GM10248 (cell line): Measurements from ENCODE around the gene PIK3AP1.
"Not testable (repeated sequence)": the region's sequence is repeated elsewhere in the genome, so short reads cannot be mapped to it uniquely, and the experiment has no call there.

Experiments
- CTCF ChIA-PET: fragments of 300-600 bp; sonication (Branson Sonifier 250); formaldehyde crosslinking; extraction: SDS; loops from one replicate; lab custom pipeline; 2021; ENCODE audit warnings: antibody characterized with exemption; lab: Yijun Ruan, JAX
- POLR2A ChIA-PET: fragments of 350-650 bp; sonication (Branson Sonifier 250); formaldehyde crosslinking; extraction: SDS; loops from one replicate; lab custom pipeline; 2020; ENCODE audit warnings: antibody characterized with exemption; lab: Yijun Ruan, JAX
- DNase-seq: peaks from one replicate; pipeline ENCODE4 v3.0.0; 2012; ENCODE audit errors: extremely low spot score
- TF ChIP-seq, protein P1 (sequence below): IDR thresholded peaks from 2 replicates; pipeline ENCODE4 v1.5.1; 2012; ENCODE audit warnings: mild to moderate bottlenecking, low read depth; ENCODE audit errors: extremely low read depth, missing control alignments, control extremely low read depth

Gene PIK3AP1

GRCh38 chr10:96756111-96756903, 36.0 kb upstream of the PIK3AP1 start:
- peak; percentile 37 for DNase-seq
- TF ChIP-seq, protein P1, sequence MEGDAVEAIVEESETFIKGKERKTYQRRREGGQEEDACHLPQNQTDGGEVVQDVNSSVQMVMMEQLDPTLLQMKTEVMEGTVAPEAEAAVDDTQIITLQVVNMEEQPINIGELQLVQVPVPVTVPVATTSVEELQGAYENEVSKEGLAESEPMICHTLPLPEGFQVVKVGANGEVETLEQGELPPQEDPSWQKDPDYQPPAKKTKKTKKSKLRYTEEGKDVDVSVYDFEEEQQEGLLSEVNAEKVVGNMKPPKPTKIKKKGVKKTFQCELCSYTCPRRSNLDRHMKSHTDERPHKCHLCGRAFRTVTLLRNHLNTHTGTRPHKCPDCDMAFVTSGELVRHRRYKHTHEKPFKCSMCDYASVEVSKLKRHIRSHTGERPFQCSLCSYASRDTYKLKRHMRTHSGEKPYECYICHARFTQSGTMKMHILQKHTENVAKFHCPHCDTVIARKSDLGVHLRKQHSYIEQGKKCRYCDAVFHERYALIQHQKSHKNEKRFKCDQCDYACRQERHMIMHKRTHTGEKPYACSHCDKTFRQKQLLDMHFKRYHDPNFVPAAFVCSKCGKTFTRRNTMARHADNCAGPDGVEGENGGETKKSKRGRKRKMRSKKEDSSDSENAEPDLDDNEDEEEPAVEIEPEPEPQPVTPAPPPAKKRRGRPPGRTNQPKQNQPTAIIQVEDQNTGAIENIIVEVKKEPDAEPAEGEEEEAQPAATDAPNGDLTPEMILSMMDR = no peak
- ChIA-PET CTCF (interaction anchor here (0.7 to 1.6 kb wide), 6 partner anchors 8 to 113 kb away, joined by 3 to 6 read pairs (median 4); no protein-coding TSS in a partner anchor), POLR2A (interaction anchor here (0.5 kb wide), 1 partner anchor 922 kb away, joined by 7 read pairs; no protein-coding TSS in a partner anchor)

- TF ChIP-seq, protein P1 = no peak
- no peak for DNase-seq
- CTCF ChIA-PET = interaction anchor here (0.9 kb wide), 1 partner anchor 10 kb away, joined by 3 read pairs; no protein-coding TSS in a partner anchor
- POLR2A ChIA-PET = no interaction called here
Measured at GRCh38 chr10:96753956-96754355, 33.6 kb upstream of the PIK3AP1 start.

- ChIA-PET POLR2A (no interaction called here), CTCF (interaction anchor here (0.9 to 2.4 kb wide), 2 partner anchors 12 to 109 kb away, joined by 4 to 5 read pairs; no protein-coding TSS in a partner anchor)
- DNase-seq = no peak
- TF ChIP-seq, protein P1 = no peak
Measured at GRCh38 chr10:96752375-96752774, 32.1 kb upstream of the PIK3AP1 start.

DNA sequence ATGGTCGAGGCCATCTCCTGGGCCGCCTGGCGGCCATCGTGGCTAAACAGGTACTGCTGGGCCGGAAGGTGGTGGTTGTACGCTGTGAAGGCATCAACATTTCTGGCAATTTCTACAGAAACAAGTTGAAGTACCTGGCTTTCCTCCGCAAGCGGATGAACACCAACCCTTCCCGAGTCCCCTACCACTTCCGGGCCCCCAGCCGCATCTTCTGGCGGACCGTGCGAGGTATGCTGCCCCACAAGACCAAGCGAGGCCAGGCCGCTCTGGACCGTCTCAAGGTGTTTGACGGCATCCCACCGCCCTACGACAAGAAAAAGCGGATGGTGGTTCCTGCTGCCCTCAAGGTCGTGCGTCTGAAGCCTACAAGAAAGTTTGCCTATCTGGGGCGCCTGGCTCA, 30.0 kb upstream of the PIK3AP1 start:
- POLR2A ChIA-PET, DNase-seq: not testable (repeated sequence)
- CTCF ChIA-PET = interaction anchor here (2.4 kb wide), 1 partner anchor 107 kb away, joined by 5 read pairs; no protein-coding TSS in a partner anchor

GRCh38 chr10:96747734-96748550, 27.6 kb upstream of the PIK3AP1 start:
- peak; percentile 77 for DNase-seq
- TF ChIP-seq, protein P1 = no peak
- ChIA-PET POLR2A (interaction anchor here (0.6 to 1.0 kb wide), 3 partner anchors 10 to 34 kb away, joined by 3 to 4 read pairs (median 3); no protein-coding TSS in a partner anchor), CTCF (interaction anchor here (0.7 to 3.0 kb wide), 7 partner anchors 8 to 373 kb away, joined by 3 to 6 read pairs (median 4); no protein-coding TSS in a partner anchor)

DNA sequence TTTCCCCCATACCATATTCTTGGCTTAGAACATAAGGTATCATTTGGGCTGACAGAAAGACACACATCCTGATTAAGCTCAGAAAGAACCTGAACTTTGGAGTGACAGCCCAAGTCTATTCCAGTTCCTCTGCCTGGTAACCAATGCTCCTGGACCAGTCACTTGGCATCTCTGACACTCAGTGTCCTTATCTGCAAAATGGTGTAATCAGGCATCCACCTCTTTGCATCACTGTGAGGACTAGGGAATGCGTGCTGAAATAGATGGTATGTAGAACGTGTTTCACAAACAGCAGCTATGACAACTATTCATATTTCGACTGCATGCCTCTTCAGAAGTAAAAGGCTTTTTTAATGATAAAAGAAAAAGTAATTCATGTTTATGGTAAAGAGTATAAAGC, 26.2 kb upstream of the PIK3AP1 start:
- ChIA-PET CTCF (interaction anchor here (1.2 to 1.7 kb wide), 2 partner anchors 18 to 22 kb away, joined by 3 to 4 read pairs; no protein-coding TSS in a partner anchor), POLR2A (no interaction called here)
- no peak for DNase-seq
- TF ChIP-seq, protein P1 = no peak
